Measurements from ENCODE around the gene ADTRP. TPM values are rescaled to one million over a fixed set of nuclear protein-coding genes. Genes with fewer than 3 reads are reported as not detected.

The ADTRP gene
- total RNA-seq, 1 experiment from 2014 or later, result 0.50 TPM

DNA sequence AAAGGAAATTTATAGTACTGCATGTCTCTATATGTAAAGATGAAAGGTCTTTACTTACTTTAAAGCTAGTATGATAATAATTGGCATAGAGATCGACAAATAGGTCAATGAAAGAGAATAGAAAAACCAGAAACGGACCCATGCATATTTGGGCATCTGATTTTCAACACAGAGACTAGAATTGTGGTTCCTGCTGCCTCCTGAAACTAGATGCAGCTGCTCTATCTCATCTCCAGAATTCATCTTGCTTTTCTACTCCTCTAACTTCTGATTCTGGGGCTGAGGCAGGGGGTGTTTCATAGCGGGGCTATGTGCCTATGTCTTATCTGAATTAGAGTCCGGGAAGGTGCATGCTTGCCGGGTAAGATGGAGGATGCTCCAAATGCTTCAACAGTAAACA, 105.9 kb downstream of the ADTRP start (continued):
- TF ChIP-seq, protein P1, sequence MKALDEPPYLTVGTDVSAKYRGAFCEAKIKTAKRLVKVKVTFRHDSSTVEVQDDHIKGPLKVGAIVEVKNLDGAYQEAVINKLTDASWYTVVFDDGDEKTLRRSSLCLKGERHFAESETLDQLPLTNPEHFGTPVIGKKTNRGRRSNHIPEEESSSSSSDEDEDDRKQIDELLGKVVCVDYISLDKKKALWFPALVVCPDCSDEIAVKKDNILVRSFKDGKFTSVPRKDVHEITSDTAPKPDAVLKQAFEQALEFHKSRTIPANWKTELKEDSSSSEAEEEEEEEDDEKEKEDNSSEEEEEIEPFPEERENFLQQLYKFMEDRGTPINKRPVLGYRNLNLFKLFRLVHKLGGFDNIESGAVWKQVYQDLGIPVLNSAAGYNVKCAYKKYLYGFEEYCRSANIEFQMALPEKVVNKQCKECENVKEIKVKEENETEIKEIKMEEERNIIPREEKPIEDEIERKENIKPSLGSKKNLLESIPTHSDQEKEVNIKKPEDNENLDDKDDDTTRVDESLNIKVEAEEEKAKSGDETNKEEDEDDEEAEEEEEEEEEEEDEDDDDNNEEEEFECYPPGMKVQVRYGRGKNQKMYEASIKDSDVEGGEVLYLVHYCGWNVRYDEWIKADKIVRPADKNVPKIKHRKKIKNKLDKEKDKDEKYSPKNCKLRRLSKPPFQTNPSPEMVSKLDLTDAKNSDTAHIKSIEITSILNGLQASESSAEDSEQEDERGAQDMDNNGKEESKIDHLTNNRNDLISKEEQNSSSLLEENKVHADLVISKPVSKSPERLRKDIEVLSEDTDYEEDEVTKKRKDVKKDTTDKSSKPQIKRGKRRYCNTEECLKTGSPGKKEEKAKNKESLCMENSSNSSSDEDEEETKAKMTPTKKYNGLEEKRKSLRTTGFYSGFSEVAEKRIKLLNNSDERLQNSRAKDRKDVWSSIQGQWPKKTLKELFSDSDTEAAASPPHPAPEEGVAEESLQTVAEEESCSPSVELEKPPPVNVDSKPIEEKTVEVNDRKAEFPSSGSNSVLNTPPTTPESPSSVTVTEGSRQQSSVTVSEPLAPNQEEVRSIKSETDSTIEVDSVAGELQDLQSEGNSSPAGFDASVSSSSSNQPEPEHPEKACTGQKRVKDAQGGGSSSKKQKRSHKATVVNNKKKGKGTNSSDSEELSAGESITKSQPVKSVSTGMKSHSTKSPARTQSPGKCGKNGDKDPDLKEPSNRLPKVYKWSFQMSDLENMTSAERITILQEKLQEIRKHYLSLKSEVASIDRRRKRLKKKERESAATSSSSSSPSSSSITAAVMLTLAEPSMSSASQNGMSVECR (CRISPR knock-in tag; IDR thresholded peaks at IDR 0.05; ENCODE audit: borderline replicate concordance), result no peak
- TF ChIP-seq, protein P2, sequence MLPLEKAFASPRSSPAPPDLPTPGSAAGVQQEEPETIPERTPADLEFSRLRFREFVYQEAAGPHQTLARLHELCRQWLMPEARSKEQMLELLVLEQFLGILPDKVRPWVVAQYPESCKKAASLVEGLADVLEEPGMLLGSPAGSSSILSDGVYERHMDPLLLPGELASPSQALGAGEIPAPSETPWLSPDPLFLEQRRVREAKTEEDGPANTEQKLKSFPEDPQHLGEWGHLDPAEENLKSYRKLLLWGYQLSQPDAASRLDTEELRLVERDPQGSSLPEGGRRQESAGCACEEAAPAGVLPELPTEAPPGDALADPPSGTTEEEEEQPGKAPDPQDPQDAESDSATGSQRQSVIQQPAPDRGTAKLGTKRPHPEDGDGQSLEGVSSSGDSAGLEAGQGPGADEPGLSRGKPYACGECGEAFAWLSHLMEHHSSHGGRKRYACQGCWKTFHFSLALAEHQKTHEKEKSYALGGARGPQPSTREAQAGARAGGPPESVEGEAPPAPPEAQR (CRISPR knock-in tag; IDR thresholded peaks at IDR 0.05), result no peak
- no peak for TF ChIP-seq NFYB (CRISPR knock-in tag; conservative IDR thresholded peaks at IDR 0.05; ENCODE audit: low read depth)
- TF ChIP-seq, protein P3, sequence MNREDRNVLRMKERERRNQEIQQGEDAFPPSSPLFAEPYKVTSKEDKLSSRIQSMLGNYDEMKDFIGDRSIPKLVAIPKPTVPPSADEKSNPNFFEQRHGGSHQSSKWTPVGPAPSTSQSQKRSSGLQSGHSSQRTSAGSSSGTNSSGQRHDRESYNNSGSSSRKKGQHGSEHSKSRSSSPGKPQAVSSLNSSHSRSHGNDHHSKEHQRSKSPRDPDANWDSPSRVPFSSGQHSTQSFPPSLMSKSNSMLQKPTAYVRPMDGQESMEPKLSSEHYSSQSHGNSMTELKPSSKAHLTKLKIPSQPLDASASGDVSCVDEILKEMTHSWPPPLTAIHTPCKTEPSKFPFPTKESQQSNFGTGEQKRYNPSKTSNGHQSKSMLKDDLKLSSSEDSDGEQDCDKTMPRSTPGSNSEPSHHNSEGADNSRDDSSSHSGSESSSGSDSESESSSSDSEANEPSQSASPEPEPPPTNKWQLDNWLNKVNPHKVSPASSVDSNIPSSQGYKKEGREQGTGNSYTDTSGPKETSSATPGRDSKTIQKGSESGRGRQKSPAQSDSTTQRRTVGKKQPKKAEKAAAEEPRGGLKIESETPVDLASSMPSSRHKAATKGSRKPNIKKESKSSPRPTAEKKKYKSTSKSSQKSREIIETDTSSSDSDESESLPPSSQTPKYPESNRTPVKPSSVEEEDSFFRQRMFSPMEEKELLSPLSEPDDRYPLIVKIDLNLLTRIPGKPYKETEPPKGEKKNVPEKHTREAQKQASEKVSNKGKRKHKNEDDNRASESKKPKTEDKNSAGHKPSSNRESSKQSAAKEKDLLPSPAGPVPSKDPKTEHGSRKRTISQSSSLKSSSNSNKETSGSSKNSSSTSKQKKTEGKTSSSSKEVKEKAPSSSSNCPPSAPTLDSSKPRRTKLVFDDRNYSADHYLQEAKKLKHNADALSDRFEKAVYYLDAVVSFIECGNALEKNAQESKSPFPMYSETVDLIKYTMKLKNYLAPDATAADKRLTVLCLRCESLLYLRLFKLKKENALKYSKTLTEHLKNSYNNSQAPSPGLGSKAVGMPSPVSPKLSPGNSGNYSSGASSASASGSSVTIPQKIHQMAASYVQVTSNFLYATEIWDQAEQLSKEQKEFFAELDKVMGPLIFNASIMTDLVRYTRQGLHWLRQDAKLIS (CRISPR knock-in tag; IDR thresholded peaks at IDR 0.05; ENCODE audit: borderline replicate concordance), result no peak
- no peak for TF ChIP-seq ATF1 (CRISPR knock-in tag; IDR thresholded peaks at IDR 0.05)
- no peak for TF ChIP-seq CBFB (CRISPR knock-in tag; IDR thresholded peaks at IDR 0.05; ENCODE audit: low read depth)
- TF ChIP-seq TEAD4 (CRISPR knock-in tag; IDR thresholded peaks at IDR 0.05), result no peak

DNA sequence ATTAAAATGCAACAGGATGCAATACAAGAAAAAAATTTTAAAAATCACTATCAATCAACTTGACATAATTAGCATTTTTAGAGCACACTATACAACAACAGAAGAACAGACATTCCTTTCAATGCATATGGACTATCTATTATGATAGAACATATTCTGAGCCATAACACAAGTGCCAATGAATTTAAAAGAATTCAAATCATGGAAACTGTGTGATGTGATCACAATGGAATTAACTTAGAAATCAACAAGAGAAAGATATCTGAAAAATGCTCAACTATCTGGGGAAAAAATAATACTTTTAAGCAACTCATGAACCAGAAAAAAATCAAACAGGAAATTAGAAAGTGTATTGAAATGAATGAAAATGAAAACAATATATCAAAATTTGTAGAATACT, 106.3 kb downstream of the ADTRP start:
- no peak overlapping the region for H3K4me3 Mint-ChIP-seq

DNA sequence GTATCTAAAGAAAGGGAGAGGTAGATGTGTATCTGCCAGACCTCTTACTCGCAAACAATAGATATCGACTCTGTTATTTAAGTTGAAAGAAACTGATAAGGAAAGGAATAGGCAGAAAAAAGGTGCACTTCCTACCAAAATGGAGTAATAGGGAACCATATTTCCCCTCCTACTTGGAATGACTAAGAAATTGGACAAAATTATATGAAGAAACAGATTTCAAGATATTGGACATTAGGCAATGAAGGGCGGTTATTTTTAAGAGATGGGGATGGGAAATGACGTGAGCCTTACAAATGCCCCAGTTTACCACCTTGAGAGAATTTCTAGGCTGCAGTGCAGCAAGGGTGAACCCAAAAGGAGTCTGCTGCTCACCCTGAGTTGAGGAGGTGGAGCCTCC, 108.9 kb downstream of the ADTRP start:
- no peak overlapping the region for H3K4me3 Mint-ChIP-seq
- no peak for TF ChIP-seq ZNF219 (CRISPR knock-in tag; IDR thresholded peaks at IDR 0.05; ENCODE audit: borderline replicate concordance)
- no peak for TF ChIP-seq NFYB (CRISPR knock-in tag; conservative IDR thresholded peaks at IDR 0.05; ENCODE audit: low read depth)
- TF ChIP-seq ZNF317 (CRISPR knock-in tag; IDR thresholded peaks at IDR 0.05; ENCODE audit: borderline replicate concordance, low read depth), result no peak
- TF ChIP-seq, protein P4, sequence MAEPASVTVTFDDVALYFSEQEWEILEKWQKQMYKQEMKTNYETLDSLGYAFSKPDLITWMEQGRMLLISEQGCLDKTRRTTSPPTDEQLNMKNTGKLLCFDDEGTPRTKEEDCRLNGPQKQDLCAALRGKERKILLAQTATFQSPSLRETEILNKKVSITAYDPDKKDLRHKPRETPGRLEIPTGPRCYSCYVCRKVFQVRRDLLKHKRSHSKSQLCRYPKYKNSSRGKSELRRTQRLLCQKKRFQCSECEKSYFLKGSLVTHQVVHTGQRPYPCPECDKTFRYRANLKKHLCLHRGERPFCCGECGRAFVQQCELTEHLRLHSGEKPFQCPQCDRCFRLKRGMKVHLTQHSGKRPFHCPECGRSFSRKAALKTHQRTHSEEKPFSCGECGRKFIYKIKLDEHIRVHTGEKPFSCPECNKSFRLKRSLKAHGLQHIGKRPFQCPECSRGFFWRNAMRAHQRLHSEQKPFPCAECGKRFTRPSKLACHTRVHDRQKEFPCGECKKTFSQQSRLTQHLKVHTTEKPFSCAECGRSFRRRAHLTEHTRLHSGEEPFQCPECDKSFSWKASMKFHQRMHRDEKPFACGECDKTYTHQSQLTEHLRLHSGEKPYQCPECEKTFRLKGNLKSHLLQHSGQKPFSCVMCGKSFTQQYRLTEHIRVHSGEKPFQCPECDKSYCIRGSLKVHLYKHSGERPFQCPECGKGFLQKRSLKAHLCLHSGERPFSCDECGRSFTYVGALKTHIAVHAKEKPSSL (CRISPR knock-in tag; conservative IDR thresholded peaks at IDR 0.05), result no peak
- TF ChIP-seq HMGA2 (CRISPR knock-in tag; IDR thresholded peaks at IDR 0.05), result no peak
- no peak for TF ChIP-seq GTF2I (CRISPR knock-in tag; conservative IDR thresholded peaks at IDR 0.05)

More for the DNA sequence above, 106.3 kb downstream of the ADTRP start:
- no peak for TF ChIP-seq ETV6 (CRISPR knock-in tag; IDR thresholded peaks at IDR 0.05)
- TF ChIP-seq, protein P5, sequence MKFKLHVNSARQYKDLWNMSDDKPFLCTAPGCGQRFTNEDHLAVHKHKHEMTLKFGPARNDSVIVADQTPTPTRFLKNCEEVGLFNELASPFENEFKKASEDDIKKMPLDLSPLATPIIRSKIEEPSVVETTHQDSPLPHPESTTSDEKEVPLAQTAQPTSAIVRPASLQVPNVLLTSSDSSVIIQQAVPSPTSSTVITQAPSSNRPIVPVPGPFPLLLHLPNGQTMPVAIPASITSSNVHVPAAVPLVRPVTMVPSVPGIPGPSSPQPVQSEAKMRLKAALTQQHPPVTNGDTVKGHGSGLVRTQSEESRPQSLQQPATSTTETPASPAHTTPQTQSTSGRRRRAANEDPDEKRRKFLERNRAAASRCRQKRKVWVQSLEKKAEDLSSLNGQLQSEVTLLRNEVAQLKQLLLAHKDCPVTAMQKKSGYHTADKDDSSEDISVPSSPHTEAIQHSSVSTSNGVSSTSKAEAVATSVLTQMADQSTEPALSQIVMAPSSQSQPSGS (CRISPR knock-in tag; IDR thresholded peaks at IDR 0.05; ENCODE audit: borderline replicate concordance, low read depth), result no peak
- TF ChIP-seq, protein P6, sequence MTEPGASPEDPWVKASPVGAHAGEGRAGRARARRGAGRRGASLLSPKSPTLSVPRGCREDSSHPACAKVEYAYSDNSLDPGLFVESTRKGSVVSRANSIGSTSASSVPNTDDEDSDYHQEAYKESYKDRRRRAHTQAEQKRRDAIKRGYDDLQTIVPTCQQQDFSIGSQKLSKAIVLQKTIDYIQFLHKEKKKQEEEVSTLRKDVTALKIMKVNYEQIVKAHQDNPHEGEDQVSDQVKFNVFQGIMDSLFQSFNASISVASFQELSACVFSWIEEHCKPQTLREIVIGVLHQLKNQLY (CRISPR knock-in tag; IDR thresholded peaks at IDR 0.05), result no peak
- Mint-ChIP-seq H3K4me1 (peaks cover 3% of the 10 kb centered on the region), H3K36me3 (peaks cover 23% of the 10 kb centered on the region), H3K27me3 (ENCODE audit: low read depth) (0 out of 2 replicates have a peak, but pooled peaks cover 3% of the 10 kb centered on the region), H3K27ac (no peak overlapping the region), H3K9me3 (peaks cover 33% of the 10 kb centered on the region)
- ChIA-PET CTCF (no interaction called here), POLR2A (no interaction called here)
- DNase-seq (ENCODE audit: low spot score), result no peak
- ATAC-seq, result no peak

More for the DNA sequence above, 108.9 kb downstream of the ADTRP start:
- H3K27me3 Mint-ChIP-seq (ENCODE audit: low read depth), result 0 out of 2 replicates have a peak, but pooled peaks cover 3% of the 10 kb centered on the region
- peaks cover 23% of the 10 kb centered on the region for H3K36me3 Mint-ChIP-seq
- H3K4me1 Mint-ChIP-seq, result peaks cover 3% of the 10 kb centered on the region
- ATAC-seq (no peak), DNase-seq (ENCODE audit: low spot score) (no peak)
- H3K9me3 Mint-ChIP-seq, result peaks cover 29% of the 10 kb centered on the region
- ChIA-PET POLR2A (no interaction called here), CTCF (interaction anchor here (0.6 kb wide), 1 partner anchor 787 kb away, joined by 5 read pairs; no protein-coding TSS in a partner anchor)
- H3K27ac Mint-ChIP-seq, result no peak overlapping the region
